Sigmoid colon (tissue), 7 donors: ENCODE measurements around the gene H2AZ2. TPM values are rescaled to one million over a fixed set of nuclear protein-coding genes. Genes with fewer than 3 reads are reported as not detected.
"Not testable (repeated sequence)": the region's sequence is repeated elsewhere in the genome, so short reads cannot be mapped to it uniquely, and the experiment has no call there.

Experiments used
- DNase-seq: peaks from one replicate; pipeline ENCODE4 v3.0.0-alpha.2; 2019
- H3K27ac ChIP-seq, 4 donors: fragments of 200-600 bp; sonication (generic); one replicate each; pipeline ENCODE4 v1.5.1; 2016 to 2019; ENCODE audit warnings: mild to moderate bottlenecking in 1 of 4
- H3K27me3 ChIP-seq, 3 donors: fragments of 200-600 bp; sonication (generic); one replicate each; pipeline ENCODE4 v1.5.1; 2019; ENCODE audit warnings: mild to moderate bottlenecking in 1 of 3
- H3K36me3 ChIP-seq, 4 donors: fragments of 200-600 bp; sonication (generic); one replicate each; pipeline ENCODE4 v1.5.1; 2016 to 2019
- H3K4me1 ChIP-seq, 4 donors: fragments of 200-600 bp; sonication (generic); one replicate each; pipeline ENCODE4 v1.5.1; 2017 to 2019
- H3K4me3 ChIP-seq, 4 donors: fragments of 200-600 bp; sonication (generic); one replicate each; pipeline ENCODE4 v1.5.1; 2017 to 2019; ENCODE audit warnings: mild to moderate bottlenecking in 2 of 4, moderate library complexity in 1 of 4
- H3K9me3 ChIP-seq, 4 donors: fragments of 200-600 bp in 3 of 4; sonication (generic) in 3 of 4; one replicate each; pipeline versions ENCODE4 v1.5.1 to v1.6.1; 2013 to 2019
- CTCF ChIP-seq, 4 experiments: fragments of 450-650 bp in 3 of 4; fragments of 200-600 bp in 1 of 4; IDR thresholded peaks; one replicate each; pipeline ENCODE4 v1.5.1; 2016 to 2019; ENCODE audit warnings: antibody characterized with exemption in 4 of 4, mild to moderate bottlenecking in 3 of 4, moderate library complexity in 2 of 4
- EP300 ChIP-seq, 4 donors: sonication (generic); formaldehyde crosslinking; IDR thresholded peaks; one replicate each; pipeline ENCODE4 v1.6.1; 2017; ENCODE audit warnings: antibody characterized with exemption in 4 of 4
- POLR2A ChIP-seq, 2 donors: fragments of 450-650 bp; IDR thresholded peaks; one replicate each; pipeline ENCODE4 v1.6.1; 2016; ENCODE audit warnings: antibody characterized with exemption in 2 of 2, mild to moderate bottlenecking in 2 of 2, moderate library complexity in 2 of 2
- POLR2AphosphoS5 ChIP-seq, 4 donors: sonication (generic); formaldehyde crosslinking; IDR thresholded peaks; one replicate each; pipeline ENCODE4 v1.6.1; 2017; ENCODE audit warnings: antibody characterized with exemption in 4 of 4
- WGBS, 2 donors: extraction: QIAGEN DNeasy Blood & Tissue Kit; methylation state at CpG; one replicate each; pipeline ENCODE4 v1.1.7; 2013; 5-methylcytosine and 5-hydroxymethylcytosine counted together
- intact Hi-C: fragments of 100-400 bp; cut with DNase I; formaldehyde crosslinking; loops from one replicate; pipeline ENCODE4 v1.15.1; 2023
- polyA plus RNA-seq, 3 donors: library from polyadenylated mRNA; stranded (reverse); fragments of 200-250 nt; gene quantifications; one replicate each; pipeline ENCODE4 v1.2.3, GENCODE V29; 2013
- total RNA-seq, 4 donors: library from RNA; depleted of rRNA; stranded (reverse); fragments of >200 nt; gene quantifications; one replicate each; pipeline ENCODE4 v1.1.0, GENCODE V29; 2016
- donor health status: healthy with polysubstance abuse.
- donor health status: Bipolar disorder and iron deficiency.
- donor health status: healthy.

H2AZ2 gene
- total and polyA plus RNA-seq, 7 donors: 97.3 to 211 (median 158) TPM

GRCh38 chr7:44811093-44811492 is 36.8 kb downstream of the H2AZ2 start:
- DNase-seq: no peak
- Histone ChIP-seq H3K27ac (no peak overlapping the region), H3K4me3 (no peak overlapping the region), H3K9me3 (no peaks in the 10 kb centered on the region), H3K36me3 (no peaks in the 10 kb centered on the region), H3K27me3 (no peaks in the 10 kb centered on the region), H3K4me1 (no peaks in the 10 kb centered on the region)
- TF ChIP-seq POLR2A (IDR thresholded peaks at IDR 0.05) (no peak), EP300 (IDR thresholded peaks at IDR 0.05) (no peak), CTCF (IDR thresholded peaks at IDR 0.05) (no peak), POLR2AphosphoS5 (IDR thresholded peaks at IDR 0.05) (no peak)
- intact Hi-C loops: no loop called here

- TF ChIP-seq CTCF (IDR thresholded peaks at IDR 0.05) (no peak), EP300 (IDR thresholded peaks at IDR 0.05) (no peak), POLR2AphosphoS5 (IDR thresholded peaks at IDR 0.05) (no peak), POLR2A (IDR thresholded peaks at IDR 0.05) (no peak)
- H3K4me1 ChIP-seq: no peaks in the 10 kb centered on the region
- H3K9me3 ChIP-seq: no peaks in the 10 kb centered on the region
- no peak overlapping the region for H3K27ac ChIP-seq
- DNase-seq: no peak
- 87 to 90% methylated on average over 4 of the region's 4 CpGs for WGBS, 2 donors
- H3K36me3 ChIP-seq: peaks cover 2 to 15% (median 7%) of the 10 kb centered on the region in 4 donors
- intact Hi-C loops: no loop called here
- H3K27me3 ChIP-seq: no peaks in the 10 kb centered on the region
- H3K4me3 ChIP-seq: no peak overlapping the region
These were observed 38.9 kb downstream of the H2AZ2 start for GRCh38 chr7:44808914-44809393.

- DNase-seq: no peak
- Histone ChIP-seq H3K27me3 (no peaks in the 10 kb centered on the region), H3K4me1 (no peaks in the 10 kb centered on the region), H3K9me3 (no peaks in the 10 kb centered on the region), H3K27ac (no peak overlapping the region), H3K4me3 (no peak overlapping the region), H3K36me3 (peaks cover 20 to 43% (median 30%) of the 10 kb centered on the region in 4 donors)
- TF ChIP-seq EP300 (IDR thresholded peaks at IDR 0.05) (no peak), POLR2AphosphoS5 (IDR thresholded peaks at IDR 0.05) (no peak), POLR2A (IDR thresholded peaks at IDR 0.05) (no peak), CTCF (IDR thresholded peaks at IDR 0.05) (no peak)
- WGBS, 2 donors: 90 to 94% methylated on average over 5 of the region's 5 CpGs
- intact Hi-C loops: no loop called here
These were observed 41.9 kb downstream of the H2AZ2 start for GRCh38 chr7:44805950-44806349.

DNA sequence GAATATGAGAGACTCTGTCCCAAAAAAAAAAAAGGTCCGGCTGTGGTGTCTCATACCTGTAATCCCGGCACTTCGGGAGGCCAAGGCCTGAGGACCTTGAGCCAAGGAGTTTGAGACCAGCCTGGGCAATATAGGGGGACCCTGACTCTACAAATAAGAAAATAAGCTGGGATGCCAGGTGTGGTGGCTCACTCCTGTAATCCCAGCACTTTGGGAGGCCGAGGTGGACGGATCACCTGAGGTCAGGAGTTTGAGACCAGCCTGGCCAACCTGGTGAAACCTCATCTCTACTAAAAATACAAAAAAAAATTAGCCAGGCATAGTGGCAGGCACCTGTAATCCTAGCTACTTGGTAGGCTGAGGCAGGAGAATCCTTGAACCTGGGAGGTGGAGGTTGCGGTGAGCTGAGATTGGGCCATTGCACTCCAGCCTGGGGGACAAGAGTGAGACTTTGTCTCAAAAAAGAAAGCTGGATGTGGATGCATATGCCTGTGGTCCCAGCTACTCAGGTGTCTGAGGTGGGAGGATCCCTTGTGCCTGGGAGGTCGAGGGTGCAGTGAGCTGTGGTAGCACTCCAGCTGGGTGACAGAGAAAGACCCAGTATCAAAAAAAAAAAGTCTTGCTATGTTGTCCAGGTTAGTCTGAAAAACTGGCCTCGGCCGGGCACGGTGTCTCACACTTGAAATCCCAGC is 43.9 kb downstream of the H2AZ2 start:
- Histone ChIP-seq H3K4me1 (peaks cover 0 to 12% (median 8%) of the 10 kb centered on the region in 4 donors), H3K36me3 (peaks cover 35 to 63% (median 48%) of the 10 kb centered on the region in 4 donors)
- 92 to 93% methylated on average over 10 of the region's 10 CpGs for WGBS, 2 donors
- H3K9me3 ChIP-seq, H3K4me3 ChIP-seq, H3K27me3 ChIP-seq, intact Hi-C loops, H3K27ac ChIP-seq, DNase-seq: not testable (repeated sequence)

DNA sequence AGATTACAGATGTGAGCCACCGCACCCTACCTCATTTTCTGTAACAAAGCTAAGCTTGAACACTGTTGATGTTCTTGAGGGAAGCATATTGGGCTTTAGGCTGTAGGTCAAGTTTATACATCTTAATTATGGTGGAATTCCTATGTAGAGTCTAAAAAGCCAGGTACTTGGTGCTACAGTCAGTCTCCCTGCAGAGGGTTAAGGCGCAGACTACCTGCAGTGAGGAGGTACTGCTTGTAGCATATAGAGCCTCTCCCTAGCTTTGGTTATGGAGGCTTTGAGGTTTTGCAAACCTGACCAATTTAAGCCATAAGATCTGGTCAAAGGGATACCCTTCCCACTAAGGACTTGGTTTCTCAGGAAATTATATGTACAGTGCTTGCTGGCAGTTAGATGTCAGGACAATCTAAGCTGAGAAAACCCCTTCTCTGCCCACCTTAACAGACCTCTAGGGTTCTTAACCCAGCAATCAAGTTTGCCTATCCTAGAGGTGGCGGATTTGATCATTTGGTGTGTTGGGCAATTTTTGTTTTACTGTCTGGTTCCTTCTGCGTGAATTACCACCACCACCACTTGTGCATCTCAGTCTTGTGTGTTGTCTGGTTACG is 45.4 kb downstream of the H2AZ2 start:
- DNase-seq: no peak
- no peaks in the 10 kb centered on the region for H3K9me3 ChIP-seq
- H3K36me3 ChIP-seq: peaks cover 35 to 66% (median 48%) of the 10 kb centered on the region in 4 donors
- H3K27me3 ChIP-seq: no peaks in the 10 kb centered on the region
- intact Hi-C loops: no loop called here
- H3K4me1 ChIP-seq: peaks cover 0 to 26% (median 22%) of the 10 kb centered on the region in 4 donors
- H3K27ac ChIP-seq: no peak overlapping the region
- no peak overlapping the region for H3K4me3 ChIP-seq
- WGBS, 2 donors: 93 to 95% methylated on average over 5 of the region's 5 CpGs
- no peak for TF ChIP-seq CTCF (IDR thresholded peaks at IDR 0.05)
- TF ChIP-seq POLR2AphosphoS5 (IDR thresholded peaks at IDR 0.05): no peak
- TF ChIP-seq POLR2A (IDR thresholded peaks at IDR 0.05): no peak
- TF ChIP-seq EP300 (IDR thresholded peaks at IDR 0.05): no peak
